ENCODE measurements around the gene AGBL4.

DNA sequence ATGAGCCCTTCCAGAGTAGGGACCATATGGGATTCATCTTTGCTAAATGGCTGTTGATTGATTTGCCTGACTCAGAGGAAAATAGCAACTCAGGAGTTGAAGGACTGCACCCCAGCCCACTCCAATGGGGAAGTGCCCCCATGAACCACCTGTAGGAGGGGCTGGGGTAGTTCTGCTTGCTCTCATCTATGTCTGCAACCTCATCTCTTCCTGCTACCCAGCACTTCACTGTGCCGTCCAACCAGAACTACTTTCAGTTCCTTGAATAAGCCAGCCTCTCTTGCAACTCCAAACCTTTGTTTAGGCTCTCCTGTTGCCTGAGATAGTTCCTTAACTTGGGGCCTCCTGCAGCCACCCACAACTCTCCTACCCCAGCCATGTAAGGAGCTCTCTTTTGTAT is 1273.6 kb downstream of the AGBL4 start:
- TF ChIP-seq POLR2AphosphoS5 (IDR thresholded peaks at IDR 0.05), result no peak
- no peak for TF ChIP-seq CTCF (IDR thresholded peaks at IDR 0.05)
- no peak for TF ChIP-seq POLR2A (IDR thresholded peaks at IDR 0.05)

Data from breast epithelium (tissue), 3 donors.